CD8-positive, alpha-beta memory T cell (primary cell): ENCODE measurements around the gene EFHC1. TPM values are rescaled to one million over a fixed set of nuclear protein-coding genes. Genes with fewer than 3 reads are reported as not detected.
A peak's percentile ranks its signal among the peaks of the same experiment; 100 is the strongest.

Experiments
- CTCF ChIA-PET: fragments of 350-600 bp; sonication (Branson Sonifier 250); formaldehyde crosslinking; loops from one replicate; lab custom pipeline; 2021; ENCODE audit warnings: antibody characterized with exemption; lab: Charles Lee
- POLR2A ChIA-PET: fragments of 350-600 bp; sonication (Branson Sonifier 250); formaldehyde crosslinking; loops from one replicate; lab custom pipeline; 2021; ENCODE audit warnings: antibody characterized with exemption; lab: Charles Lee
- DNase-seq, 5 donors: peaks; one replicate each; pipeline versions ENCODE4 v3.0.0 to v3.0.0-alpha.2; 2020 to 2022; ENCODE audit warnings: mixed read lengths in 1 of 5
- H3K27ac ChIP-seq: one replicate; pipeline ENCODE4 v1.7.0; 2013; ENCODE audit warnings: low read depth, mild to moderate bottlenecking, low read length, moderate library complexity
- H3K27me3 ChIP-seq: 2 replicates; pipeline ENCODE4 v1.7.0; 2013; ENCODE audit warnings: low read length, mild to moderate bottlenecking; ENCODE audit not compliant: insufficient read depth, poor library complexity, severe bottlenecking
- H3K36me3 ChIP-seq: 2 replicates; pipeline ENCODE4 v1.7.0; 2013; ENCODE audit warnings: mild to moderate bottlenecking, low read length, moderate library complexity; ENCODE audit not compliant: insufficient read depth
- H3K4me1 ChIP-seq: 2 replicates; pipeline ENCODE4 v1.7.0; 2013; ENCODE audit warnings: mild to moderate bottlenecking, low read length, moderate library complexity; ENCODE audit not compliant: insufficient read depth
- H3K4me3 ChIP-seq: 2 replicates; pipeline ENCODE4 v1.7.0; 2013; ENCODE audit warnings: mild to moderate bottlenecking, low read length
- H3K9me3 ChIP-seq: 2 replicates; pipeline ENCODE4 v1.7.0; 2013; ENCODE audit warnings: mild to moderate bottlenecking, low read length
- H3K27ac Mint-ChIP-seq, 8 donors: one replicate each; pipeline ENCODE4 v1.8.0; 2020 to 2021; ENCODE audit warnings: mixed read lengths in 8 of 8, mild to moderate bottlenecking in 6 of 8, inconsistent platforms in 3 of 8, moderate library complexity in 3 of 8
- H3K27me3 Mint-ChIP-seq, 2 donors: one replicate each; pipeline ENCODE4 v1.8.0; 2020 to 2021; ENCODE audit warnings: mixed read lengths in 2 of 2, mild to moderate bottlenecking in 1 of 2, moderate library complexity in 1 of 2
- H3K36me3 Mint-ChIP-seq, 3 donors: one replicate each; pipeline ENCODE4 v1.8.0; 2020 to 2021; ENCODE audit warnings: mixed read lengths in 3 of 3, inconsistent platforms in 1 of 3, mild to moderate bottlenecking in 1 of 3
- H3K4me1 Mint-ChIP-seq, 3 donors: one replicate each; pipeline ENCODE4 v1.8.0; 2020 to 2021; ENCODE audit warnings: mixed read lengths in 3 of 3, inconsistent platforms in 1 of 3, mild to moderate bottlenecking in 1 of 3
- H3K4me3 Mint-ChIP-seq, 7 donors: one replicate each; pipeline ENCODE4 v1.8.0; 2020 to 2021; ENCODE audit warnings: mixed read lengths in 7 of 7, mild to moderate bottlenecking in 6 of 7, moderate library complexity in 4 of 7, inconsistent platforms in 2 of 7
- H3K9me3 Mint-ChIP-seq, 5 donors: one replicate each; pipeline ENCODE4 v1.8.0; 2020 to 2022; ENCODE audit warnings: mixed read lengths in 5 of 5, mild to moderate bottlenecking in 3 of 5, moderate library complexity in 2 of 5, inconsistent platforms in 1 of 5
- polyA plus RNA-seq: library from polyadenylated mRNA; unstranded; fragments of 300-500 nt; fragmentation: Illumina TruSeq; gene quantifications from one replicate; pipeline ENCODE4 v1.2.3, GENCODE V29; 2021
- total RNA-seq, 2 experiments: library from RNA; stranded (reverse); gene quantifications; one replicate each; pipeline ENCODE4 v1.2.3, GENCODE V29; 2021

EFHC1 gene
- total and polyA plus RNA-seq, 3 experiments from 2014 or later: 1.9 to 5.1 (median 2.6) TPM

- Histone ChIP-seq H3K4me3 (peak overlapping the region; percentile 6), H3K27me3 (no peaks in the 10 kb centered on the region), H3K36me3 (peaks cover 14% of the 10 kb centered on the region), H3K4me1 (peaks cover 68% of the 10 kb centered on the region), H3K9me3 (no peaks in the 10 kb centered on the region), H3K27ac (no peak overlapping the region)
- H3K36me3 Mint-ChIP-seq: peaks cover 6 to 24% (median 12%) of the 10 kb centered on the region in 3 donors
- no peaks in the 10 kb centered on the region for H3K27me3 Mint-ChIP-seq
- ChIA-PET POLR2A (interaction anchor here (0.6 to 3.4 kb wide), 6 partner anchors 10 to 115 kb away, joined by 3 to 15 read pairs (median 6); partner anchors contain the start of genes MCM3 and PAQR8), CTCF (interaction anchor here (0.8 to 9.5 kb wide), 22 partner anchors 8 to 263 kb away, joined by 3 to 138 read pairs (median 4); partner anchors contain the start of genes EFHC1, MCM3 and PAQR8)
- peak overlapping the region in 5 of 7 donors; percentile 27 to 79 (median 54) for H3K4me3 Mint-ChIP-seq
- H3K4me1 Mint-ChIP-seq: peaks cover 58 to 74% (median 63%) of the 10 kb centered on the region in 3 donors
- peak overlapping the region; percentile 87 to 98 (median 92) for H3K27ac Mint-ChIP-seq
- H3K9me3 Mint-ChIP-seq: no peaks in the 10 kb centered on the region
- DNase-seq: peak in 2 of 5 donors; percentile 30 to 61
These were observed 20.4 kb upstream of the EFHC1 start for GRCh38 chr6:52399511-52400312.

GRCh38 chr6:52400313-52401041 lies 19.7 kb upstream of the EFHC1 start:
- Mint-ChIP-seq H3K36me3 (peaks cover 6 to 31% (median 12%) of the 10 kb centered on the region in 3 donors), H3K27me3 (no peaks in the 10 kb centered on the region), H3K4me3 (peak overlapping the region in 4 of 7 donors; percentile 27 to 79 (median 58)), H3K27ac (peak overlapping the region in 7 of 8 donors; percentile 87 to 98 (median 92)), H3K4me1 (peaks cover 53 to 67% (median 57%) of the 10 kb centered on the region in 3 donors), H3K9me3 (no peaks in the 10 kb centered on the region)
- Histone ChIP-seq H3K4me3 (no peak overlapping the region), H3K27me3 (no peaks in the 10 kb centered on the region), H3K27ac (no peak overlapping the region), H3K36me3 (peaks cover 14% of the 10 kb centered on the region), H3K9me3 (no peaks in the 10 kb centered on the region), H3K4me1 (peaks cover 60% of the 10 kb centered on the region)
- ChIA-PET CTCF (interaction anchor here (0.8 to 9.5 kb wide), 22 partner anchors 7 to 262 kb away, joined by 3 to 138 read pairs (median 4); partner anchors contain the start of genes EFHC1, MCM3 and PAQR8), POLR2A (interaction anchor here (0.6 to 3.4 kb wide), 7 partner anchors 10 to 115 kb away, joined by 3 to 15 read pairs (median 5); partner anchors contain the start of genes MCM3 and PAQR8)
- peak in 1 of 5 donors; percentile 46 for DNase-seq

GRCh38 chr6:52403086-52403485 lies 17.1 kb upstream of the EFHC1 start:
- Histone ChIP-seq H3K27ac (no peak overlapping the region), H3K4me1 (peaks cover 35% of the 10 kb centered on the region), H3K36me3 (peaks cover 14% of the 10 kb centered on the region), H3K4me3 (no peak overlapping the region), H3K9me3 (no peaks in the 10 kb centered on the region), H3K27me3 (no peaks in the 10 kb centered on the region)
- no peak for DNase-seq
- POLR2A ChIA-PET: interaction anchor here (1.1 kb wide), 1 partner anchor 11 kb away, joined by 10 read pairs; no protein-coding TSS in a partner anchor
- Mint-ChIP-seq H3K4me3 (no peak overlapping the region), H3K27me3 (no peaks in the 10 kb centered on the region), H3K36me3 (peaks cover 6 to 38% (median 13%) of the 10 kb centered on the region in 3 donors), H3K27ac (no peak overlapping the region), H3K9me3 (no peaks in the 10 kb centered on the region), H3K4me1 (peaks cover 31 to 46% (median 34%) of the 10 kb centered on the region in 3 donors)
- CTCF ChIA-PET: interaction anchor here (2.0 to 9.5 kb wide), 3 partner anchors 14 to 118 kb away, joined by 9 to 138 read pairs (median 69); partner anchors contain the start of genes MCM3 and PAQR8

DNA sequence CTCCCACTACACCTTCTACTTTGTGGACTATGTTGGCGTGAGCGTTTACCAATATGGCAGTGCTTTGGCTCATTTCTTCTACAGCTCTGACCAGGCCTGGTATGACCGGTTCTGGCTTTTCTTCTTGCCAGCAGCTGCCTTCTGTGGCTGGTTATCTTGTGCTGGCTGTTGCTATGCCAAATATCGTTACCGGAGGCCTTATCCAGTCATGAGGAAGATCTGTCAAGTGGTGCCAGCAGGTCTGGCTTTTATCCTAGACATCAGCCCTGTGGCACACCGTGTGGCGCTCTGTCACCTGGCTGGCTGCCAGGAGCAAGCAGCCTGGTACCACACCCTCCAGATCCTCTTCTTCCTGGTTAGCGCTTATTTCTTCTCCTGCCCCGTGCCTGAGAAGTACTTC lies 16.5 kb upstream of the EFHC1 start:
- Mint-ChIP-seq H3K27me3 (no peaks in the 10 kb centered on the region), H3K4me1 (peaks cover 29 to 44% (median 30%) of the 10 kb centered on the region in 3 donors), H3K9me3 (no peaks in the 10 kb centered on the region), H3K36me3 (peaks cover 6 to 38% (median 13%) of the 10 kb centered on the region in 3 donors), H3K4me3 (no peak overlapping the region), H3K27ac (peak overlapping the region in 2 of 8 donors; percentile 17 to 23)
- ChIA-PET CTCF (interaction anchor here (2.0 to 9.5 kb wide), 3 partner anchors 15 to 119 kb away, joined by 9 to 138 read pairs (median 69); partner anchors contain the start of genes MCM3 and PAQR8), POLR2A (no interaction called here)
- Histone ChIP-seq H3K36me3 (peaks cover 14% of the 10 kb centered on the region), H3K4me1 (peaks cover 30% of the 10 kb centered on the region), H3K27me3 (no peaks in the 10 kb centered on the region), H3K4me3 (no peak overlapping the region), H3K27ac (no peak overlapping the region), H3K9me3 (no peaks in the 10 kb centered on the region)
- no peak for DNase-seq

DNA sequence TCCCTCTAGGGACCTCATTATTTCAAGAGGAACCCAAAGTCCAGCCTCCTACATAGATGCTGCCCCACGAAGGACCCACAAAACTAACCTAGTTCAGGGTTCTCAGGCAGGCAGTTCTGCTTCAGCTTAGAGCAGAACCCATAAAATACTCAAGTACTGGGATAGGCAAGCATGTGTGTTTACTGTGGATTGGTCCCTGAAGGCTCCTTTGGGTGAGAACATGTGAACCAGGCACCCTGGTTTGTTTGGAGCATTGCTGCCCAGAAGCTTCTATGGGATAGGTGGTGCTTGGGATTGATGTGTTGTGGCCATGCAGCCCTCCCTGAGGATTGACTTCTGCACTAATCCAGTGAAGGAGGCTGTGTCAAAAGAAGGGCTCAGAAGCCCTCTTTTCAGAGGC lies 14.9 kb upstream of the EFHC1 start:
- DNase-seq: no peak
- Histone ChIP-seq H3K36me3 (peaks cover 14% of the 10 kb centered on the region), H3K4me3 (no peak overlapping the region), H3K27me3 (no peaks in the 10 kb centered on the region), H3K9me3 (no peaks in the 10 kb centered on the region), H3K27ac (no peak overlapping the region), H3K4me1 (peaks cover 14% of the 10 kb centered on the region)
- no peaks in the 10 kb centered on the region for H3K27me3 Mint-ChIP-seq
- POLR2A ChIA-PET: no interaction called here
- peaks cover 13 to 32% (median 16%) of the 10 kb centered on the region in 3 donors for H3K4me1 Mint-ChIP-seq
- no peak overlapping the region for H3K4me3 Mint-ChIP-seq
- H3K36me3 Mint-ChIP-seq: peaks cover 6 to 42% (median 13%) of the 10 kb centered on the region in 3 donors
- CTCF ChIA-PET: interaction anchor here (1.1 to 9.5 kb wide), 3 partner anchors 41 to 172 kb away, joined by 3 to 138 read pairs (median 3); partner anchors contain the start of gene MCM3
- peak overlapping the region in 3 of 8 donors; percentile 19 to 74 (median 24) for H3K27ac Mint-ChIP-seq
- H3K9me3 Mint-ChIP-seq: no peaks in the 10 kb centered on the region

GRCh38 chr6:52407467-52407866 lies 12.7 kb upstream of the EFHC1 start:
- H3K27ac ChIP-seq: no peak overlapping the region
- DNase-seq: peak in 2 of 5 donors; percentile 32 to 38
- Mint-ChIP-seq H3K4me1 (peaks cover 4 to 22% (median 7%) of the 10 kb centered on the region in 3 donors), H3K27me3 (no peaks in the 10 kb centered on the region), H3K36me3 (peaks cover 6 to 41% (median 13%) of the 10 kb centered on the region in 3 donors), H3K4me3 (no peak overlapping the region), H3K27ac (peak overlapping the region in 1 of 8 donors; percentile 1), H3K9me3 (no peaks in the 10 kb centered on the region)
- CTCF ChIA-PET: interaction anchor here (0.7 to 1.8 kb wide), 11 partner anchors 8 to 262 kb away, joined by 3 to 7 read pairs (median 4); partner anchors contain the start of genes MCM3 and PAQR8
- POLR2A ChIA-PET: interaction anchor here (0.6 to 1.2 kb wide), 4 partner anchors 93 to 242 kb away, joined by 3 to 5 read pairs (median 4); partner anchors contain the start of gene MCM3
- no peaks in the 10 kb centered on the region for H3K4me1 ChIP-seq
- H3K27me3 ChIP-seq: no peaks in the 10 kb centered on the region
- H3K9me3 ChIP-seq: no peaks in the 10 kb centered on the region
- H3K36me3 ChIP-seq: peaks cover 14% of the 10 kb centered on the region
- H3K4me3 ChIP-seq: no peak overlapping the region

GRCh38 chr6:52409499-52409898 lies 10.6 kb upstream of the EFHC1 start:
- CTCF ChIA-PET: interaction anchor here (0.7 to 1.1 kb wide), 2 partner anchors 123 to 127 kb away, joined by 3 read pairs; no protein-coding TSS in a partner anchor
- Histone ChIP-seq H3K27ac (no peak overlapping the region), H3K4me3 (no peak overlapping the region), H3K27me3 (no peaks in the 10 kb centered on the region), H3K9me3 (no peaks in the 10 kb centered on the region), H3K4me1 (no peaks in the 10 kb centered on the region), H3K36me3 (peaks cover 2% of the 10 kb centered on the region)
- Mint-ChIP-seq H3K4me1 (peaks cover 3 to 18% (median 8%) of the 10 kb centered on the region in 3 donors), H3K27ac (peak overlapping the region in 4 of 8 donors; percentile 3 to 40 (median 30)), H3K4me3 (no peak overlapping the region), H3K27me3 (no peaks in the 10 kb centered on the region), H3K36me3 (peaks cover 0 to 21% (median 4%) of the 10 kb centered on the region in 3 donors), H3K9me3 (no peaks in the 10 kb centered on the region)
- POLR2A ChIA-PET: no interaction called here
- no peak for DNase-seq
